ENCODE data around the gene ERLIN1.
"Not testable (repeated sequence)": the region's sequence is repeated elsewhere in the genome, so short reads cannot be mapped to it uniquely, and the experiment has no call there.

ERLIN1 gene

GRCh38 chr10:100131571-100131970 is 54.3 kb downstream of the ERLIN1 start:
- no peak overlapping the region for H3K4me3 ChIP-seq (replicated peaks in 1 of 2; ENCODE audit: low read depth in 2 of 2, low read length in 2 of 2)
- no peak for DNase-seq (ENCODE audit: low read depth in 2 of 2)
- TF ChIP-seq CTCF (IDR thresholded peaks at IDR 0.05; ENCODE audit: low read depth, low read length), result no peak

- no peak for DNase-seq (ENCODE audit: low read depth in 2 of 2)
- H3K4me3 ChIP-seq (replicated peaks in 1 of 2; ENCODE audit: low read depth in 2 of 2, low read length in 2 of 2), result no peak overlapping the region
- no peak for TF ChIP-seq CTCF (IDR thresholded peaks at IDR 0.05; ENCODE audit: low read depth, low read length)
Measured at GRCh38 chr10:100130831-100131230, 55.0 kb downstream of the ERLIN1 start.

- no peak overlapping the region for H3K4me3 ChIP-seq (replicated peaks in 1 of 2; ENCODE audit: low read depth in 2 of 2, low read length in 2 of 2)
- no peak for DNase-seq (ENCODE audit: low read depth in 2 of 2)
- TF ChIP-seq CTCF (IDR thresholded peaks at IDR 0.05; ENCODE audit: low read depth, low read length), result no peak
Measured at GRCh38 chr10:100129424-100129823, 56.4 kb downstream of the ERLIN1 start.

GRCh38 chr10:100128951-100129350 is 56.9 kb downstream of the ERLIN1 start:
- no peak for DNase-seq (ENCODE audit: low read depth in 2 of 2)
- H3K4me3 ChIP-seq (replicated peaks in 1 of 2; ENCODE audit: low read depth in 2 of 2, low read length in 2 of 2), result no peak overlapping the region
- TF ChIP-seq CTCF (IDR thresholded peaks at IDR 0.05; ENCODE audit: low read depth, low read length), result no peak

- not testable (repeated sequence) for H3K4me3 ChIP-seq (replicated peaks in 1 of 2; ENCODE audit: low read depth in 2 of 2, low read length in 2 of 2); DNase-seq (ENCODE audit: low read depth in 2 of 2)
Measured at GRCh38 chr10:100125335-100125734, 60.5 kb downstream of the ERLIN1 start.

- no peak for DNase-seq (ENCODE audit: low read depth in 2 of 2)
- no peak for TF ChIP-seq CTCF (IDR thresholded peaks at IDR 0.05; ENCODE audit: low read depth, low read length)
- no peak overlapping the region for H3K4me3 ChIP-seq (replicated peaks in 1 of 2; ENCODE audit: low read depth in 2 of 2, low read length in 2 of 2)
Measured at GRCh38 chr10:100124097-100124496, 61.7 kb downstream of the ERLIN1 start.

- no peak for DNase-seq (ENCODE audit: low read depth in 2 of 2)
- no peak overlapping the region for H3K4me3 ChIP-seq (replicated peaks in 1 of 2; ENCODE audit: low read depth in 2 of 2, low read length in 2 of 2)
- no peak for TF ChIP-seq CTCF (IDR thresholded peaks at IDR 0.05; ENCODE audit: low read depth, low read length)
Measured at GRCh38 chr10:100122780-100123179, 63.0 kb downstream of the ERLIN1 start.

All from cardiac fibroblast (primary cell).